ENCODE data around the gene PRR14L. TPM values are rescaled to one million over a fixed set of nuclear protein-coding genes. Genes with fewer than 3 reads are reported as not detected.

PRR14L gene
- total RNA-seq, 4 donors from 2014 or later: 7.1 to 62.2 (median 22.9) TPM

DNA sequence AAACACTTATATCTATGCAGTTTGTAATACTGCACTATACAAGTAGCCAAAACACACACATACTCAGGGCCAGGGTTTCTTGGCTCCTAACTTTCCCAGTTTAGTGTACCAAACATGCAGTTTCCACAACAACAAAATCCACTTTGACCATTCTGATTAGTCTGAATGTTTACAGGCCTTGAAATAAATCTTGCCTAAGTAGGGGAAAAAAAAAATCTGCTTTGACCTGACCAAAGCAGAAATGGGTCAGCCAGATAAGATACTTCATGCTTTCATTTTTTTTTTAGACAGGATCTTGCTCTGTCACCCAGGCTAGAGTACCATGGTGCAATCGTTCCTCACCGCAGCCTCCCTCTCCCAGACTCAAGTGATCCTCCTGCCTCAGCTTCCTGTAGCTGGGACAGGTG lies 10.1 kb downstream of the PRR14L start:
- intact Hi-C loops (cut with DNase I; ENCODE audit: low total_unique reads): no loop called here
- TF ChIP-seq POLR2A (IDR thresholded peaks at IDR 0.05): no peak
- TF ChIP-seq, protein P1, sequence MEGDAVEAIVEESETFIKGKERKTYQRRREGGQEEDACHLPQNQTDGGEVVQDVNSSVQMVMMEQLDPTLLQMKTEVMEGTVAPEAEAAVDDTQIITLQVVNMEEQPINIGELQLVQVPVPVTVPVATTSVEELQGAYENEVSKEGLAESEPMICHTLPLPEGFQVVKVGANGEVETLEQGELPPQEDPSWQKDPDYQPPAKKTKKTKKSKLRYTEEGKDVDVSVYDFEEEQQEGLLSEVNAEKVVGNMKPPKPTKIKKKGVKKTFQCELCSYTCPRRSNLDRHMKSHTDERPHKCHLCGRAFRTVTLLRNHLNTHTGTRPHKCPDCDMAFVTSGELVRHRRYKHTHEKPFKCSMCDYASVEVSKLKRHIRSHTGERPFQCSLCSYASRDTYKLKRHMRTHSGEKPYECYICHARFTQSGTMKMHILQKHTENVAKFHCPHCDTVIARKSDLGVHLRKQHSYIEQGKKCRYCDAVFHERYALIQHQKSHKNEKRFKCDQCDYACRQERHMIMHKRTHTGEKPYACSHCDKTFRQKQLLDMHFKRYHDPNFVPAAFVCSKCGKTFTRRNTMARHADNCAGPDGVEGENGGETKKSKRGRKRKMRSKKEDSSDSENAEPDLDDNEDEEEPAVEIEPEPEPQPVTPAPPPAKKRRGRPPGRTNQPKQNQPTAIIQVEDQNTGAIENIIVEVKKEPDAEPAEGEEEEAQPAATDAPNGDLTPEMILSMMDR (IDR thresholded peaks at IDR 0.05): no peak
- H3K27me3 ChIP-seq: no peaks in the 10 kb centered on the region
- no peaks in the 10 kb centered on the region for H3K9me3 ChIP-seq
- no peak overlapping the region for H3K4me3 ChIP-seq
- H3K4me1 ChIP-seq: peaks cover 6 to 9% of the 10 kb centered on the region in 2 donors
- H3K27ac ChIP-seq: peak overlapping the region in 1 of 2 donors; percentile 23
- no peak for DNase-seq
- H3K36me3 ChIP-seq: no peaks in the 10 kb centered on the region

- H3K9me3 ChIP-seq: no peaks in the 10 kb centered on the region
- intact Hi-C loops (cut with DNase I; ENCODE audit: low total_unique reads): no loop called here
Measured at GRCh38 chr22:31738566-31738965, 11.4 kb downstream of the PRR14L start.

DNA sequence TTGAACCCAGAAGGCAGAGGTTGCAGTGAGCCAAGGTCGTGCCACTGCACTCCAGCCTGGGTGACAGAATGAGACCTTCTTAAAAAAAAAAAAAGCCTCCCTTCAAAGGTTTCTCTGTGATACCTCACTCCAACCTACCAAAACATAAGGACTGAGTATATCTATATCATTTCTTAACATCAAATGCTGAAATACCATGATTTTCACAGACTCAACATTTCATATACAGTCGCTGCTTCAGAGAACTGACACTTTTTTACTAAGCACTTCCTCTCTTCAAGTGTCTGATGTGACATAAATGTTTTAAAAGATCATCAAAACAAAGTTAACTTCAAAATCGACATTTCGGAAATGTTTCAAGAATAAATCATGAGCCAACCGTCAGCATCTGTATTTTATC lies 12.0 kb downstream of the PRR14L start:
- no peak overlapping the region for H3K27ac ChIP-seq
- no peak overlapping the region for H3K4me3 ChIP-seq
- no peaks in the 10 kb centered on the region for H3K27me3 ChIP-seq
- no peaks in the 10 kb centered on the region for H3K36me3 ChIP-seq
- DNase-seq: no peak
- H3K9me3 ChIP-seq: no peaks in the 10 kb centered on the region
- peaks cover 6 to 9% of the 10 kb centered on the region in 2 donors for H3K4me1 ChIP-seq
- intact Hi-C loops (cut with DNase I; ENCODE audit: low total_unique reads): no loop called here
- TF ChIP-seq, protein P1 (IDR thresholded peaks at IDR 0.05): no peak
- no peak for TF ChIP-seq POLR2A (IDR thresholded peaks at IDR 0.05)

More at GRCh38 chr22:31738566-31738965, 11.4 kb downstream of the PRR14L start:
- H3K4me3 ChIP-seq: no peak overlapping the region
- TF ChIP-seq, protein P1 (IDR thresholded peaks at IDR 0.05): no peak
- TF ChIP-seq POLR2A (IDR thresholded peaks at IDR 0.05): no peak
- H3K27me3 ChIP-seq: no peaks in the 10 kb centered on the region
- H3K27ac ChIP-seq: no peak overlapping the region
- no peak for DNase-seq
- peaks cover 6 to 9% of the 10 kb centered on the region in 2 donors for H3K4me1 ChIP-seq
- no peaks in the 10 kb centered on the region for H3K36me3 ChIP-seq

- Histone ChIP-seq H3K36me3 (no peaks in the 10 kb centered on the region), H3K27ac (no peak overlapping the region), H3K4me1 (peaks cover 6 to 9% of the 10 kb centered on the region in 2 donors), H3K4me3 (no peak overlapping the region), H3K27me3 (no peaks in the 10 kb centered on the region), H3K9me3 (no peaks in the 10 kb centered on the region)
- intact Hi-C loops (cut with DNase I; ENCODE audit: low total_unique reads): no loop called here
- TF ChIP-seq POLR2A (IDR thresholded peaks at IDR 0.05): no peak
- TF ChIP-seq, protein P1 (IDR thresholded peaks at IDR 0.05): no peak
- no peak for DNase-seq
Measured at GRCh38 chr22:31736458-31736857, 13.5 kb downstream of the PRR14L start.

DNA sequence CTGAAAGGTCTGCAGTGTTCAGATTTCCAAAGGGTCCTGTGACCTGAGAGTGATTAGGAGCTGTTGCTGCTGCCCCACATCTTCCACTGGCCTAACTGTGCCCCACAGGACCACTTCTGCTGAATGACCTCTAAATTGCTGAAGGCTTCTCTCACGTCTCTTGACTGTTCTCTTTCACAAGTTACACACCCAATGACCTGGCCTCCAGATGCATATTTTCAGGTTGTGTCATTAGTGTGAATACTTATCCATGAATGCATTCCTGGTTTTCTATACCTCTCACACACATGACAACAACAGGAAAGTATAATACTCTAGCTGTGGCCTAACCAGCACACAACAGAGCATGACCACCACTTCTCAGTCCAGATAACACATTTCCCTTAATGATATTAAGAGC lies 15.4 kb downstream of the PRR14L start:
- no peak for TF ChIP-seq POLR2A (IDR thresholded peaks at IDR 0.05)
- TF ChIP-seq, protein P1 (IDR thresholded peaks at IDR 0.05): no peak
- DNase-seq: no peak
- intact Hi-C loops (cut with DNase I; ENCODE audit: low total_unique reads): no loop called here
- Histone ChIP-seq H3K27ac (no peak overlapping the region), H3K27me3 (no peaks in the 10 kb centered on the region), H3K9me3 (no peaks in the 10 kb centered on the region), H3K36me3 (no peaks in the 10 kb centered on the region), H3K4me3 (no peak overlapping the region), H3K4me1 (peaks cover 3 to 6% of the 10 kb centered on the region in 2 donors)
